ENCODE data around the gene SLC6A5.

- TF ChIP-seq CTCF (IDR thresholded peaks at IDR 0.05 in 2 of 3, conservative IDR thresholded peaks at IDR 0.05 in 1 of 3; ENCODE audit: borderline replicate concordance in 1 of 3, insufficient read depth in 1 of 3, low read depth in 2 of 3, low read length in 2 of 3) (no peak), POLR2A (IDR thresholded peaks at IDR 0.05; ENCODE audit: borderline replicate concordance, extremely low read depth, insufficient read depth, insufficient read length) (no peak), ELF1 (IDR thresholded peaks at IDR 0.05; ENCODE audit: borderline replicate concordance, low read depth) (no peak), ATF3 (IDR thresholded peaks at IDR 0.05) (no peak), POLR2AphosphoS5 (IDR thresholded peaks at IDR 0.05; ENCODE audit: low read depth, low read length) (no peak), EZH2phosphoT487 (IDR thresholded peaks at IDR 0.05; ENCODE audit: borderline replicate concordance) (no peak), TCF7L2 (IDR thresholded peaks at IDR 0.05; ENCODE audit: borderline replicate concordance, extremely low read depth, insufficient read depth, insufficient read length) (no peak), ZBTB33 (IDR thresholded peaks at IDR 0.05; ENCODE audit: extremely low read depth, insufficient replicate concordance, low read length) (no peak), RAD21 (IDR thresholded peaks at IDR 0.05; ENCODE audit: low read depth) (no peak), MAX (IDR thresholded peaks at IDR 0.05) (no peak), FOSL1 (IDR thresholded peaks at IDR 0.05; ENCODE audit: low read depth) (no peak), EZH2 (IDR thresholded peaks at IDR 0.05) (no peak), ZFX (IDR thresholded peaks at IDR 0.05) (no peak)
These were observed 32.7 kb downstream of the SLC6A5 start for GRCh38 chr11:20632169-20632532.

Measured in HCT116 (cell line).